HG03520 (cell line): ENCODE data around the gene IGF1R.

Experiments
- ATAC-seq: cut with Tn5 transposase; IDR thresholded peaks from one replicate; pipeline ENCODE4 v1.9.1; 2021; ENCODE audit warnings: mild to moderate bottlenecking, moderate library complexity; ENCODE audit not compliant: unreplicated experiment

The IGF1R gene

GRCh38 chr15:98903377-98904018 is 255.2 kb downstream of the IGF1R start:
- ATAC-seq, result no peak

- no peak for ATAC-seq
These were observed 256.2 kb downstream of the IGF1R start for GRCh38 chr15:98904544-98904943.

DNA sequence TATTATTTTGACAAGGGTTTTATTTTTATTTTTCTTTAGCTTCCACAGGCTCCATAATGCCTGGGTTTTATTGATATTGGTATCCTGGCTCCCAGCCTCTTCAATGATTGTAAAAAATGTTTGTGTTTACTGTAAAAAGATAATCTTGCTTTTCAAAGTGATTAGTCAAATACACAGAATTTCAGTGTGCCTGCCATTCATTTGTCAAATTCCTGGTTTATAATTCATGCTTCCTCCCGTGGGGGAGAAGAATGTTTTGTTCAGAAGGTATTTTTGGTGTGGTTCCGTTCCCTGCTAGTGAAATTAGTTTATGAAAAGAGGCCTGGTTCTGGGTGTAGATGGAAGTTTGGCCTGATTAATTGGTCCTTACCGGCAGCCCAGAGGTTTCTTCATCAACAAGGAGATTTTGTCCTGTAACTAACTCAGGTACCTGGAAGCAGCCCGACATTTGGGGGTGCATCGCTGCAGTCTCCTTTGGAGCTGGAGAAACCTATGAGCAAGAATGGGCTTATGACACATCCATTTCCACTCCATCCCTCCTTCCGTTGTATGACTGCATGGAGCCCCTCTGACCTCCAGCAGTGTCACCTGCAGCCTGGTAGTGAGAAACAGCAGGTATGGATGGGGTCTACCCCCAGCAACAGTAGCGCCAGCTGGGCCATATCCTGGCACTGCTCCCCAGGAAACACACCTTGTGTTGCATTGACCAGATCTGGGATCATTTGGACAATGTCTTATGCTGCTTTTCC is 257.8 kb downstream of the IGF1R start:
- ATAC-seq, result no peak

GRCh38 chr15:98906712-98907083 is 258.4 kb downstream of the IGF1R start:
- no peak for ATAC-seq

DNA sequence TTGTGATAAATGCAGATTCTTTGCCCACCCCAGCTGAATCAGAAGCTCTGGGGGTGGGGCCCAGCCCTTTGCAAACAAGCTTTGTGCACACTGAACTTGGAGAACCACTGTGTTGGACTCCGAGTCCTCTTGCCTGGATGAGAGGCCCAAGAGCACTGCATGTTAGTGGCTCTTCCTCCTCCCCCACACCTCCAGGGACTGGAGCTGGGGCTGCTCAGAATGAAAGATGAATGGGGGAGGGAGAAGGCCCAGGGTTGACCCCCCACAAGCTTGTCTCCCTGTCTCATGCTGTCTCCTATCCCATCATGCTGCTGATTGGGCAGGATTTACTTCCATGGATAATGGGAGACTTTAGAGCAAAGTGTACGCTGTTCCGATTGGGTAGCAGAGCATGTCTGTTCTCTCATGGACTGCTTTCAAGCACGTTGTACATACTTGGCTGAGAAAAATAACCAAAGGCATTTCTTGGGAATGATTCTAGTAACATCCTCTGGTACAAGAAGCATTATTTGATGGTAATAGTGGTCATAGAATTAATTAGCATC is 259.7 kb downstream of the IGF1R start:
- no peak for ATAC-seq

GRCh38 chr15:98909968-98910885 is 261.9 kb downstream of the IGF1R start:
- no peak for ATAC-seq

- ATAC-seq, result no peak
These were observed 266.3 kb downstream of the IGF1R start for GRCh38 chr15:98914626-98915025.

DNA sequence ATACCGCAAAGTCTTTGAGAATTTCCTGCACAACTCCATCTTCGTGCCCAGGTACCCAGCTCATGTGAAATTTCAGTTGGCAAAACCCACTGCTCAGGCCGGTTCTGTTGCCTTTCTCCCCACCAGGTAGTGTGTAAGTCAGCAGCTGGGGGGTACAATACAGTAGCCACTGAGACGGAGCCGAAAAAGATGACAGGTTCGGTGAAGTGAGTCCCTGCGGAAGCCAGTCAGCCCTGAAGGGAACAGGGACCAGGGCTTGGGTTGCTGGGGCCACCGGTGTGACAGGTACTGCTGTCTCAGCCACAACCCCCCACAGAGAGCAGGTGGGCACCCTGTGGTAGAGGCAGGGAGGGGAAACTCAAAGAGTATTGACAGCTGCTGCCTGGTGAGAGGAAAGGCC is 268.5 kb downstream of the IGF1R start:
- ATAC-seq, result no peak

DNA sequence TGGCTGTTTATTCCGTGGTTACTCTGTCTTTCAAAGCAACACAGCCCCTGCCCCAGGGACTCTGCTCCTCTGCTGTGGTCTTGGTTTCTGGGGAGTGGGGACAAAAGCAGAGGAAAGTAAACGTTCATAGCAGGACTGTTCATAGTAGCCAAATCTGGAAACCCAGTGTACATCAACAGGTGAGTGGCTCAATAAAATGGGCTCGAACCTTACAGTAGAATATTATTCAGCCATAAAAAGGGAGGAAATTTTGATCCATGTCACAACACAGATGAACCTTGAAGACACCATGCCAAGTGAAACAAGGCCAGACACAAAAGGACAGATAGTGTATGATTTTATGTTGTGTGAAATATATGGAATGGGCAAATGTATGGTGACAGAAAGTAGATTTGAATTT is 269.1 kb downstream of the IGF1R start:
- no peak for ATAC-seq

DNA sequence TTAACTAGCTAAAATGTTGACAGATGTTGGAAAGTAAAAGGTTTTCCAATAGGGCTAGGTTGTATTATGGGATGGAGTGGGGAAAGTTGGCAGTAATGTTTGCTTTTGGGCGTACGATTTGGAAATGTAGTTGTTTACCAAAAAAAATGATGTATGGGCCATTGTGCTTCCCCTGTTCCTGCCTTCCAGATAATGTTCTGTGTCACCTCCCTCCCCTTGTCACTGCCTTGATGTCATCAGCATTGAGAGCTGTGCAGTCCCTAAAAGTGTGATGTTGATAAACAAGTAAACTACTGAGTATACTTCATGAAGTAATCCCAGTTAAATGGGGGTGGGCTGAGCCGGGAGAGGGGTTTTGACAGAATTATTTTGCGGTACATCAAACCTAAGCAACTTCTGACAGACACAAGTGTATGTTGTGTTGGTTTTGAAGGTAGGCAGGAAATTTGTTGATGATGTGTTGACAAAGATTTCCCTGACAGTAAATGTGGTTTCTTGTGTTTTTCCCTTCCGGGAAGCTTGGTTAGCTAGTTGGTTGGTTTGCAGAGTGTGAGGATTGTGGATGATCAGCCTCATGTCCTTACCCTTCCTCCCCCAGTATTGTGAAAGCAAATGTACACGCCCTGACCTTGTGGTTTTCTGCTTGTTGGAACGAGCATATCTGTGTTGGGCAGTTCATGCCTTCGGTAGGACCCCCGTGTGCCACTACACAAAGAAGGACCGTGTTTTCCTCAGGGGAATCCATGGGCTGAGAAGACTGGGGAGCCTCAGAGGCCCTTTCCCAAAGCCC is 271.9 kb downstream of the IGF1R start:
- ATAC-seq, result no peak

GRCh38 chr15:98923171-98923570 is 274.8 kb downstream of the IGF1R start:
- ATAC-seq, result no peak

- no peak for ATAC-seq
These were observed 275.2 kb downstream of the IGF1R start for GRCh38 chr15:98923579-98923978.

DNA sequence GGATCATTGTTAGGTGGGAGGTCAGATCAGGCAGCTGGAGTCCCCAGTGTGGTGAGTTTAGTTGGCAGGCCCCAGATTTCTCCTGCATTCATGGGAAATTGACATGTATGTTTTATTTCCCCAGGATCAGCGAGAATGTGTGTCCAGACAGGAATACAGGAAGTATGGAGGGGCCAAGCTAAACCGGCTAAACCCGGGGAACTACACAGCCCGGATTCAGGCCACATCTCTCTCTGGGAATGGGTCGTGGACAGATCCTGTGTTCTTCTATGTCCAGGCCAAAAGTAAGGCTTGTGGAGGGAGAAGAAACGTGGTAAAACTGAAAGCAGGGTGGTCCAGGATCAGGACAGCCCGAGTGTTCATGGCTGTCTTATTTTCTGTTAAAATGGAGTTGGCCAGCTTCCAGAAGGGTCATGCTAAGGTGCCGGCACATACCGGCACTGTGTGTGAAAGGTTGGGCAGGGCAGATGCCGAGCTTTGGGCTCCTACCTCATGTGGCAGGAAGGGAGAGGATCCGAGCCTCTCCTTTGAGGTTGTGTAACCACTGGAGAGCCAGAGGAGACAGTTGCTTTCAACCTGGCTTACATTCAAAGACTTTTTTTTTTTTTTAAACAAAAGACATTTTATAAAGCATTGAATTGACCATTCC is 276.2 kb downstream of the IGF1R start:
- ATAC-seq, result no peak

DNA sequence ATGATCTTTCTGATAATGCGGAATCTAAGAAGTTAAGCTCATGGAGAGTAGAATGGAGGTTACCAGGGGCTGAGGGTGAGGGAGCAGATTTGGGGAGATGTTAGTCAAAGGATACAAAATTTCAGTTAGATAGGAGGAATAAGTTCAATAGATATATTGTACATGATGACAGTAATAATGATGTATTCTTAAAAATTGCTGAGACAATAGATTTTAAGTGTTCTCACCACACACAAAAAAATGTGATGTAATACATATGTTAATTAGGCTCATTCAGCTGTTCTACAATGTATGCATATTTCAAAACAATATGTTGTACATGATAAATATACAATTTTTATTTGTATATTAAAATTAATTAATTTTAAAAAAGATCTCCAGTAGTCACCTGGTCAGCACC is 277.9 kb downstream of the IGF1R start:
- ATAC-seq, result no peak

DNA sequence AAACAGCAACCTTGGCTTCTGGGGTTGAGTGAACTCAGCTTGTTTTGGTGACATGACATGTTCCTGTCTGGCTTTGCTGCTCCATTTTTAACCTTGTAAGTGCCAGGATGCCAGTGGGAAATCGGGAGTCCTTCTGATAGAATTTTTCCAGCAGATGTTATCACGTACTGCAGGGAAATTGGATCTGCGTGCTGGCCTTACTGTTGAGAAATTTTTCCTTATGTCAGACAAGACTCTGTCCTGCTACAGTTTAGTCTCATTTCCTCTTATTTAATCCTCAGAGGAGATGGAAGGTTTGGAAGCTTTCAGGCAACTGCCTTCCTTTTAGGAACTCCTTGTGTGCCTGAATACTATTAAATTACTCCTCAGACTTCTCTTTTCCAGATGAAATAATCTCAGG is 278.7 kb downstream of the IGF1R start:
- no peak for ATAC-seq

- ATAC-seq, result no peak
These were observed 279.7 kb downstream of the IGF1R start for GRCh38 chr15:98927996-98928395.

GRCh38 chr15:98930576-98930975 is 282.2 kb downstream of the IGF1R start:
- no peak for ATAC-seq

GRCh38 chr15:98931004-98931403 is 282.7 kb downstream of the IGF1R start:
- ATAC-seq, result no peak

DNA sequence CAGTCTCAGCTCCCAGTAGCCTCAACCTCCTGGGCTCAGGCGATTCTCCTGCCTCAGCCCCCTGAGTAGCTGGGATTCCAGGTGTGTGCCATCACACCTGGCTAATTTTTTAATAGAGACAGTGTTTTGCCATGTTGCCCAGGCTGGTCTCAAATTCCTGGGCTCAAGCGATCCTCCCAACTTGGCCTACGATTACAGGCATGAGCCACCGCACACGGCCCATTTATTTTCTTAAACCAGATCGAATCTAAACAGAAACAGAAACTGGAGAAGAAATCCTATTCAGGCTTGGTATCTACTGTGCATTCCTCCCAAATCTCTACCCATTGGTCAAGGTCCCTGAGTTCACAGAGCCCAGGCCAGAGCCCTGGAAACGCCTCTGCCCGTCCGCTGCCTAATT is 285.1 kb downstream of the IGF1R start:
- no peak for ATAC-seq

- ATAC-seq, result no peak
These were observed 287.4 kb downstream of the IGF1R start for GRCh38 chr15:98935736-98936135.
